ENCODE results near the gene ZNF626. TPM values are rescaled to one million over a fixed set of nuclear protein-coding genes. Genes with fewer than 3 reads are reported as not detected.
"Not testable (repeated sequence)": the region's sequence is repeated elsewhere in the genome, so short reads cannot be mapped to it uniquely, and the experiment has no call there.

The ZNF626 gene
- total and polyA plus RNA-seq, 4 experiments from 2014 or later: 9.7 to 19.8 (median 18.3) TPM

- no peak for DNase-seq
- POLR2A ChIA-PET (ENCODE audit: partially characterized antibody): interaction anchor here (0.6 to 3.6 kb wide), 19 partner anchors 11 to 1392 kb away, joined by 3 to 47 read pairs (median 4); partner anchors contain the start of genes ZNF100, ZNF257, ZNF429 and ZNF430
- peaks cover 42 to 47% of the 10 kb centered on the region in 2 donors for H3K36me3 Mint-ChIP-seq
These were observed 764 bp downstream of the ZNF626 start for GRCh38 chr19:20660473-20661140.

GRCh38 chr19:20640545-20640944 is 20.8 kb downstream of the ZNF626 start:
- POLR2A ChIA-PET (ENCODE audit: partially characterized antibody): no interaction called here
- Mint-ChIP-seq H3K27ac (no peak overlapping the region), H3K4me1 (no peaks in the 10 kb centered on the region), H3K27me3 (no peaks in the 10 kb centered on the region), H3K36me3 (peaks cover 67 to 72% of the 10 kb centered on the region in 2 donors), H3K4me3 (no peak overlapping the region), H3K9me3 (peaks cover 0 to 80% (median 60%) of the 10 kb centered on the region in 8 donors)
- Histone ChIP-seq H3K9me3 (ENCODE audit: control insufficient read depth in 1 of 2, low read length in 2 of 2) (peaks cover 0 to 20% of the 10 kb centered on the region in 2 donors), H3K36me3 (ENCODE audit: insufficient read depth, low read length) (peaks cover 14% of the 10 kb centered on the region), H3K27ac (ENCODE audit: low read depth, low read length) (no peak overlapping the region), H3K27me3 (ENCODE audit: insufficient read depth, low read length) (no peaks in the 10 kb centered on the region), H3K4me3 (ENCODE audit: low read length in 2 of 2) (no peak overlapping the region), H3K4me1 (ENCODE audit: insufficient read depth, low read length) (no peaks in the 10 kb centered on the region)
- DNase-seq: no peak
- intact Hi-C loops (cut with micrococcal nuclease): no loop called here
- CTCF ChIA-PET (ENCODE audit: partially characterized antibody): no interaction called here

More at GRCh38 chr19:20660473-20661140, 764 bp downstream of the ZNF626 start:
- Mint-ChIP-seq H3K4me1 (peaks cover 20 to 73% (median 49%) of the 10 kb centered on the region in 4 donors), H3K9me3 (peaks cover 0 to 45% (median 32%) of the 10 kb centered on the region in 8 donors), H3K27me3 (no peaks in the 10 kb centered on the region), H3K27ac (peak overlapping the region; percentile 91 to 98 (median 97)), H3K4me3 (peak overlapping the region; percentile 90 to 98 (median 97))
- peak overlapping the region; percentile 81 for H3K27ac ChIP-seq (ENCODE audit: low read depth, low read length)
- H3K4me3 ChIP-seq (ENCODE audit: low read length in 2 of 2): peak overlapping the region; percentile 36 to 60
- CTCF ChIA-PET (ENCODE audit: partially characterized antibody): interaction anchor here (0.5 to 1.7 kb wide), 4 partner anchors 95 to 1191 kb away, joined by 3 to 7 read pairs (median 4); partner anchors contain the start of genes ZNF66 and ZNF737
- H3K4me1 ChIP-seq (ENCODE audit: insufficient read depth, low read length): peaks cover 12% of the 10 kb centered on the region
- no peaks in the 10 kb centered on the region for H3K27me3 ChIP-seq (ENCODE audit: insufficient read depth, low read length)
- peaks cover 9% of the 10 kb centered on the region for H3K36me3 ChIP-seq (ENCODE audit: insufficient read depth, low read length)
- intact Hi-C loops (cut with micrococcal nuclease): loop anchor here (1.0 to 5.0 kb wide), 5 partner anchors 95 to 493 kb away; partner anchors contain the start of genes ZNF486, ZNF66, ZNF737 and ZNF85
- H3K9me3 ChIP-seq (ENCODE audit: control insufficient read depth in 1 of 2, low read length in 2 of 2): peaks cover 0 to 3% of the 10 kb centered on the region in 2 donors

DNA sequence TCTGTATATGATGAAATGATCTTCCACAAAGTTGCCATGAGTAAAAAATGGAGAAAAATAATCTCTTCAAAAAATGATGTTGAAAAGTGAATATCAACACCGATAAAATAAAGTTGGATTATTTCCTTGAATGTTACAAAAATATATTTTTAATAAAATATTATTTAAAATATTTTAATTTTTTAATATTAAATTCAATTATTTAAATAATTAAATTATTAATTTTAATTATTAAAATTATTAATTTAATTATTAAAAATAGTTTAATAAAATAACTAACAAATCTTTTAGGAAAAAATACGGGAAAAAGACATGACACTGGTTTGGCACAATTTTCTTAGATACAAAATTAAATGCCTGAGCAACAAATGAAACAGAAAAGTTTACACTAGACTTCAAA is 21.3 kb downstream of the ZNF626 start:
- Mint-ChIP-seq H3K4me3 (no peak overlapping the region), H3K27me3 (no peaks in the 10 kb centered on the region), H3K27ac (no peak overlapping the region), H3K9me3 (peaks cover 0 to 80% (median 59%) of the 10 kb centered on the region in 8 donors), H3K36me3 (peaks cover 65 to 72% of the 10 kb centered on the region in 2 donors), H3K4me1 (no peaks in the 10 kb centered on the region)
- no peaks in the 10 kb centered on the region for H3K27me3 ChIP-seq (ENCODE audit: insufficient read depth, low read length)
- peaks cover 0 to 20% of the 10 kb centered on the region in 2 donors for H3K9me3 ChIP-seq (ENCODE audit: control insufficient read depth in 1 of 2, low read length in 2 of 2)
- CTCF ChIA-PET (ENCODE audit: partially characterized antibody): no interaction called here
- DNase-seq: no peak
- intact Hi-C loops (cut with micrococcal nuclease): no loop called here
- no peak overlapping the region for H3K4me3 ChIP-seq (ENCODE audit: low read length in 2 of 2)
- POLR2A ChIA-PET (ENCODE audit: partially characterized antibody): no interaction called here
- no peak overlapping the region for H3K27ac ChIP-seq (ENCODE audit: low read depth, low read length)
- H3K4me1 ChIP-seq (ENCODE audit: insufficient read depth, low read length): no peaks in the 10 kb centered on the region
- H3K36me3 ChIP-seq (ENCODE audit: insufficient read depth, low read length): peaks cover 14% of the 10 kb centered on the region

GRCh38 chr19:20624560-20624959 is 36.8 kb downstream of the ZNF626 start:
- H3K9me3 ChIP-seq (ENCODE audit: control insufficient read depth in 1 of 2, low read length in 2 of 2): peaks cover 0 to 39% of the 10 kb centered on the region in 2 donors
- H3K4me3 Mint-ChIP-seq; DNase-seq; H3K4me1 Mint-ChIP-seq; H3K27me3 ChIP-seq (ENCODE audit: insufficient read depth, low read length); CTCF ChIA-PET (ENCODE audit: partially characterized antibody); H3K27ac ChIP-seq (ENCODE audit: low read depth, low read length); intact Hi-C loops (cut with micrococcal nuclease); POLR2A ChIA-PET (ENCODE audit: partially characterized antibody); H3K36me3 ChIP-seq (ENCODE audit: insufficient read depth, low read length); H3K27ac Mint-ChIP-seq; H3K27me3 Mint-ChIP-seq; H3K4me3 ChIP-seq (ENCODE audit: low read length in 2 of 2); H3K4me1 ChIP-seq (ENCODE audit: insufficient read depth, low read length): not testable (repeated sequence)
- peaks cover 13 to 26% of the 10 kb centered on the region in 2 donors for H3K36me3 Mint-ChIP-seq
- H3K9me3 Mint-ChIP-seq: peaks cover 5 to 88% (median 55%) of the 10 kb centered on the region in 8 donors

- no peaks in the 10 kb centered on the region for H3K27me3 Mint-ChIP-seq
- no peaks in the 10 kb centered on the region for H3K36me3 ChIP-seq (ENCODE audit: insufficient read depth, low read length)
- peaks cover 5 to 14% of the 10 kb centered on the region in 2 donors for H3K36me3 Mint-ChIP-seq
- peaks cover 0 to 11% (median 7%) of the 10 kb centered on the region in 4 donors for H3K4me1 Mint-ChIP-seq
- no peaks in the 10 kb centered on the region for H3K4me1 ChIP-seq (ENCODE audit: insufficient read depth, low read length)
- H3K4me3 Mint-ChIP-seq: no peak overlapping the region
- no peak overlapping the region for H3K27ac ChIP-seq (ENCODE audit: low read depth, low read length)
- peaks cover 6 to 76% (median 59%) of the 10 kb centered on the region in 8 donors for H3K9me3 Mint-ChIP-seq
- no peak overlapping the region for H3K4me3 ChIP-seq (ENCODE audit: low read length in 2 of 2)
- ChIA-PET POLR2A (ENCODE audit: partially characterized antibody) (no interaction called here), CTCF (ENCODE audit: partially characterized antibody) (no interaction called here)
- no peak overlapping the region for H3K27ac Mint-ChIP-seq
- DNase-seq: no peak
- no peaks in the 10 kb centered on the region for H3K27me3 ChIP-seq (ENCODE audit: insufficient read depth, low read length)
- peaks cover 0 to 28% of the 10 kb centered on the region in 2 donors for H3K9me3 ChIP-seq (ENCODE audit: control insufficient read depth in 1 of 2, low read length in 2 of 2)
- intact Hi-C loops (cut with micrococcal nuclease): no loop called here
These were observed 45.3 kb downstream of the ZNF626 start for GRCh38 chr19:20616071-20616470.

GRCh38 chr19:20614971-20615370 is 46.4 kb downstream of the ZNF626 start:
- H3K27ac Mint-ChIP-seq; CTCF ChIA-PET (ENCODE audit: partially characterized antibody); POLR2A ChIA-PET (ENCODE audit: partially characterized antibody); H3K27me3 Mint-ChIP-seq; DNase-seq; H3K4me3 ChIP-seq (ENCODE audit: low read length in 2 of 2); H3K27ac ChIP-seq (ENCODE audit: low read depth, low read length); H3K4me1 ChIP-seq (ENCODE audit: insufficient read depth, low read length); H3K27me3 ChIP-seq (ENCODE audit: insufficient read depth, low read length); H3K36me3 ChIP-seq (ENCODE audit: insufficient read depth, low read length); H3K4me3 Mint-ChIP-seq; intact Hi-C loops (cut with micrococcal nuclease): not testable (repeated sequence)
- Mint-ChIP-seq H3K4me1 (peaks cover 0 to 11% (median 7%) of the 10 kb centered on the region in 4 donors), H3K9me3 (peaks cover 6 to 79% (median 63%) of the 10 kb centered on the region in 8 donors), H3K36me3 (peaks cover 5 to 16% of the 10 kb centered on the region in 2 donors)
- H3K9me3 ChIP-seq (ENCODE audit: control insufficient read depth in 1 of 2, low read length in 2 of 2): peaks cover 0 to 28% of the 10 kb centered on the region in 2 donors

DNA sequence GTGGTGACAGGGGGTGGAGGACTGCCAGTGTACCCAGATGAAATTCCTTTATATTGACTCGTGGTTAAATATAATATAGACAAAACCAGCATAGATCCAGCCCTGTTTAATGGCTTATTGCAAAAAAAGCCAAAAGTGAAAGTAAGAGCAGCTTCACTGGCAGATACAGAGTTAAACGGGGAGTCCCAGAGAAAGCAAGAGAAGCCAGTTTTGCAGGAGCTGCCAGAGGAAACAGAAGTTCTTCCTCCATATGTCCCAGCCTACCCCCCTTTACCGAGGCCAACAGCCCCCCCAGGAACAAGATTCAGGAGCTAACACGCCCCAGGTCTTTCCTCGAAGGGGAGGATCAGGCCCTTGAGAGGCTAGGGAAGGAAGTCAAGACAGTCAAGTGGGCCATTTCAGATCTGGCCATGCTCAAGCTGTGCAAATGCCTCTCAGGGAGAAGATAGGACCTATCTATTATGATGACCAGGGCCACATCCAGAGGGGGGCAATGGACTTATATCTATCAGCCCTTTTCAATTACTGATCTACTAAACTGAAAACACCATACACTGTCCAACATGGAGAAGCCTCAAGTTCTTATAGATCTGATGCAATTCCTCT is 48.6 kb downstream of the ZNF626 start:
- Mint-ChIP-seq H3K9me3 (peaks cover 6 to 82% (median 62%) of the 10 kb centered on the region in 8 donors), H3K27me3 (no peaks in the 10 kb centered on the region), H3K4me1 (peaks cover 0 to 11% (median 8%) of the 10 kb centered on the region in 4 donors), H3K4me3 (peak overlapping the region in 5 of 8 donors; percentile 25 to 70 (median 63)), H3K27ac (no peak overlapping the region), H3K36me3 (peaks cover 5 to 12% of the 10 kb centered on the region in 2 donors)
- H3K36me3 ChIP-seq (ENCODE audit: insufficient read depth, low read length): no peaks in the 10 kb centered on the region
- no peak overlapping the region for H3K4me3 ChIP-seq (ENCODE audit: low read length in 2 of 2)
- POLR2A ChIA-PET (ENCODE audit: partially characterized antibody): no interaction called here
- DNase-seq: no peak
- intact Hi-C loops (cut with micrococcal nuclease): no loop called here
- no peak overlapping the region for H3K27ac ChIP-seq (ENCODE audit: low read depth, low read length)
- no peaks in the 10 kb centered on the region for H3K4me1 ChIP-seq (ENCODE audit: insufficient read depth, low read length)
- H3K9me3 ChIP-seq (ENCODE audit: control insufficient read depth in 1 of 2, low read length in 2 of 2): peaks cover 0 to 28% of the 10 kb centered on the region in 2 donors
- CTCF ChIA-PET (ENCODE audit: partially characterized antibody): no interaction called here
- H3K27me3 ChIP-seq (ENCODE audit: insufficient read depth, low read length): no peaks in the 10 kb centered on the region
